Measurements from ENCODE around the gene LSMEM2. TPM values are rescaled to one million over a fixed set of nuclear protein-coding genes. Genes with fewer than 3 reads are reported as not detected.

LSMEM2 gene
- total and polyA plus RNA-seq, 9 of the 15 experiments (the other 6 are each of a cell fraction or from before 2014, with no cell fraction given), result not detected

DNA sequence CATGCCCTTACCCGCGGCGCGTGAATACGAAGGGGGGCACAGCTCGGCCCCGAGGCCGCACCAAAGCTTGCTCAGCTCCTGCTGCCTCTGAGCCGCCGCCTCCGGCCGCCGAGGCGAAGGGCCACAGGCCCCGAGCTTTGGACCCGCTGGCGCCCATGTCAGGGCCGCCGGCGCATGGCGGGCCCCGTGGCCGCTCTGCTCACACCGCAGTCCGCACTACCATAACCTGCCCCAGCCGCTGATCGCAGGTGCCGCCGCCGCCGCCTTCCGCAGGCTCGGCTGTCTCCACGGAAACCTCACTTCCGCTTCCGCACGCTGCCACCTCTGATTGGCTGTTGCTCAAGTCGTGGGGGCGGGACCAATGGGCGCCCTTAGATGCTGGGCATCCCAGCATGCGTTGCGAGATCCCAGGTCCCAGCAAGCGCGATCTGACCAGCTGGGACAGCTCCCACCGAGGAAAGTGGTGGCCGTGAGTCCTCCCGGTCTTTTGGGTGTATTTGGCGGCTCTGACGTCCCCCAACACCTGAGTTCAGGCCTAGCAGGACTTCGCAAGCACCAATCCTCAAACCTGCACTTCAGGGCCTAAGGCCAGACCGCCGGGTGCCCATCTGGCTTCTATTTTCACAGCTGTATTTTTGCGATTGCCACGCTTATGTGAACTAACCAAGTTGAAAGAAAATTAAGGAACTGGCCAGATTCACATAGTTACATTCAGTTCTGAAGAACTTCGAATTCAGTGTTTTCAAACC is 49.2 kb downstream of the LSMEM2 start, which contains the start of gene TUSC2 (continued):
- TF ChIP-seq TARDBP (IDR thresholded peaks at IDR 0.05) (no peak; the same call in 1 of the 2 replicates), ZNF134 (CRISPR knock-in tag; conservative IDR thresholded peaks at IDR 0.05) (no peak), BRD4 (IDR thresholded peaks at IDR 0.05) (no peak), XRCC4 (IDR thresholded peaks at IDR 0.05; ENCODE audit: extremely low read depth, insufficient read depth, insufficient read length) (no peak), ATF1 (CRISPR knock-in tag; IDR thresholded peaks at IDR 0.05) (no peak), ATF1 (tag; IDR thresholded peaks at IDR 0.05) (peak; percentile 75), YY1 (IDR thresholded peaks at IDR 0.05; ENCODE audit: borderline replicate concordance in 1 of 3, control insufficient read depth in 1 of 3, extremely low read depth in 1 of 3, insufficient read depth in 3 of 3, insufficient read length in 1 of 3, insufficient replicate concordance in 2 of 3, low read depth in 1 of 3, low read length in 2 of 3) (peak in 1 of 3 experiments; percentile 41), TAF9B (IDR thresholded peaks at IDR 0.05; ENCODE audit: partially characterized antibody) (no peak), LEF1 (IDR thresholded peaks at IDR 0.05) (no peak), DIDO1 (tag; IDR thresholded peaks at IDR 0.05; ENCODE audit: low read depth) (no peak), MYC (IDR thresholded peaks at IDR 0.05; ENCODE audit: low read depth, low read length) (peak; percentile 52; the same call in 1 of the 2 replicates), MYC (CRISPR knock-in tag; IDR thresholded peaks at IDR 0.05; ENCODE audit: borderline replicate concordance, low read depth) (no peak), ZNF324 (CRISPR knock-in tag; IDR thresholded peaks at IDR 0.05) (no peak), ZFPM2 (CRISPR knock-in tag; IDR thresholded peaks at IDR 0.05) (no peak), ZNF212 (CRISPR knock-in tag; IDR thresholded peaks at IDR 0.05) (no peak), PCBP2 (IDR thresholded peaks at IDR 0.05; ENCODE audit: low read depth, low read length, poor library complexity, severe bottlenecking) (no peak), ZKSCAN1 (IDR thresholded peaks at IDR 0.05; ENCODE audit: low read depth, low read length) (no peak), MTA3 (IDR thresholded peaks at IDR 0.05; ENCODE audit: borderline replicate concordance) (peak; percentile 35; the same call in 1 of the 2 replicates), CBFA2T2 (conservative IDR thresholded peaks at IDR 0.05) (no peak), TAL1 (IDR thresholded peaks at IDR 0.05) (no peak), RB1 (IDR thresholded peaks at IDR 0.05; ENCODE audit: low read depth) (peak; percentile 25; the same call in 1 of the 2 replicates), NEUROD1 (IDR thresholded peaks at IDR 0.05; ENCODE audit: borderline replicate concordance, low read depth, low read length, partially characterized antibody) (peak; percentile 25)
- TF ChIP-seq, protein P1, sequence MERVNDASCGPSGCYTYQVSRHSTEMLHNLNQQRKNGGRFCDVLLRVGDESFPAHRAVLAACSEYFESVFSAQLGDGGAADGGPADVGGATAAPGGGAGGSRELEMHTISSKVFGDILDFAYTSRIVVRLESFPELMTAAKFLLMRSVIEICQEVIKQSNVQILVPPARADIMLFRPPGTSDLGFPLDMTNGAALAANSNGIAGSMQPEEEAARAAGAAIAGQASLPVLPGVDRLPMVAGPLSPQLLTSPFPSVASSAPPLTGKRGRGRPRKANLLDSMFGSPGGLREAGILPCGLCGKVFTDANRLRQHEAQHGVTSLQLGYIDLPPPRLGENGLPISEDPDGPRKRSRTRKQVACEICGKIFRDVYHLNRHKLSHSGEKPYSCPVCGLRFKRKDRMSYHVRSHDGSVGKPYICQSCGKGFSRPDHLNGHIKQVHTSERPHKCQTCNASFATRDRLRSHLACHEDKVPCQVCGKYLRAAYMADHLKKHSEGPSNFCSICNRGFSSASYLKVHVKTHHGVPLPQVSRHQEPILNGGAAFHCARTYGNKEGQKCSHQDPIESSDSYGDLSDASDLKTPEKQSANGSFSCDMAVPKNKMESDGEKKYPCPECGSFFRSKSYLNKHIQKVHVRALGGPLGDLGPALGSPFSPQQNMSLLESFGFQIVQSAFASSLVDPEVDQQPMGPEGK (CRISPR knock-in tag; IDR thresholded peaks at IDR 0.05; ENCODE audit: borderline replicate concordance), result no peak
- TF ChIP-seq, protein P2, sequence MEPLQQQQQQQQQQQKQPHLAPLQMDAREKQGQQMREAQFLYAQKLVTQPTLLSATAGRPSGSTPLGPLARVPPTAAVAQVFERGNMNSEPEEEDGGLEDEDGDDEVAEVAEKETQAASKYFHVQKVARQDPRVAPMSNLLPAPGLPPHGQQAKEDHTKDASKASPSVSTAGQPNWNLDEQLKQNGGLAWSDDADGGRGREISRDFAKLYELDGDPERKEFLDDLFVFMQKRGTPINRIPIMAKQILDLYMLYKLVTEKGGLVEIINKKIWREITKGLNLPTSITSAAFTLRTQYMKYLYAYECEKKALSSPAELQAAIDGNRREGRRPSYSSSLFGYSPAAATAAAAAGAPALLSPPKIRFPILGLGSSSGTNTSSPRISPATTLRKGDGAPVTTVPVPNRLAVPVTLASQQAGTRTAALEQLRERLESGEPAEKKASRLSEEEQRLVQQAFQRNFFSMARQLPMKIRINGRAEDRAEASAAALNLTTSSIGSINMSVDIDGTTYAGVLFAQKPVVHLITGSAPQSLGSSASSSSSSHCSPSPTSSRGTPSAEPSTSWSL (CRISPR knock-in tag; IDR thresholded peaks at IDR 0.05; ENCODE audit: borderline replicate concordance), result no peak
- TF ChIP-seq, protein P3, sequence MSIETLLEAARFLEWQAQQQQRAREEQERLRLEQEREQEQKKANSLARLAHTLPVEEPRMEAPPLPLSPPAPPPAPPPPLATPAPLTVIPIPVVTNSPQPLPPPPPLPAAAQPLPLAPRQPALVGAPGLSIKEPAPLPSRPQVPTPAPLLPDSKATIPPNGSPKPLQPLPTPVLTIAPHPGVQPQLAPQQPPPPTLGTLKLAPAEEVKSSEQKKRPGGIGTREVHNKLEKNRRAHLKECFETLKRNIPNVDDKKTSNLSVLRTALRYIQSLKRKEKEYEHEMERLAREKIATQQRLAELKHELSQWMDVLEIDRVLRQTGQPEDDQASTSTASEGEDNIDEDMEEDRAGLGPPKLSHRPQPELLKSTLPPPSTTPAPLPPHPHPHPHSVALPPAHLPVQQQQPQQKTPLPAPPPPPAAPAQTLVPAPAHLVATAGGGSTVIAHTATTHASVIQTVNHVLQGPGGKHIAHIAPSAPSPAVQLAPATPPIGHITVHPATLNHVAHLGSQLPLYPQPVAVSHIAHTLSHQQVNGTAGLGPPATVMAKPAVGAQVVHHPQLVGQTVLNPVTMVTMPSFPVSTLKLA (conservative IDR thresholded peaks at IDR 0.05), result peak; percentile 74 to 84
